Effector CD4-positive, alpha-beta T cell (primary cell): ENCODE data around the gene PITPNC1.
"Not testable (repeated sequence)": the region's sequence is repeated elsewhere in the genome, so short reads cannot be mapped to it uniquely, and the experiment has no call there.

Experiments used
- DNase-seq: peaks from one replicate; pipeline ENCODE4 v3.0.0-alpha.2; 2020

PITPNC1 gene

GRCh38 chr17:67491009-67491680 is 114.1 kb downstream of the PITPNC1 start:
- DNase-seq = no peak

- DNase-seq = no peak
Measured at GRCh38 chr17:67491681-67492024, 114.6 kb downstream of the PITPNC1 start.

- no peak for DNase-seq
Measured at GRCh38 chr17:67492251-67492740, 115.2 kb downstream of the PITPNC1 start.

GRCh38 chr17:67492824-67493517 is 115.9 kb downstream of the PITPNC1 start:
- DNase-seq = no peak

GRCh38 chr17:67493812-67494211 is 116.7 kb downstream of the PITPNC1 start:
- DNase-seq = no peak

- DNase-seq = not testable (repeated sequence)
Measured at GRCh38 chr17:67495534-67495933, 118.5 kb downstream of the PITPNC1 start.

- DNase-seq = no peak
Measured at GRCh38 chr17:67496286-67496685, 119.2 kb downstream of the PITPNC1 start.

- no peak for DNase-seq
Measured at GRCh38 chr17:67499685-67500084, 122.6 kb downstream of the PITPNC1 start.

- no peak for DNase-seq
Measured at GRCh38 chr17:67500261-67500660, 123.2 kb downstream of the PITPNC1 start.

- no peak for DNase-seq
Measured at GRCh38 chr17:67500677-67501300, 123.7 kb downstream of the PITPNC1 start.

- DNase-seq = no peak
Measured at GRCh38 chr17:67502151-67502550, 125.1 kb downstream of the PITPNC1 start.

GRCh38 chr17:67503184-67503583 is 126.1 kb downstream of the PITPNC1 start:
- DNase-seq = no peak

GRCh38 chr17:67503739-67504138 is 126.7 kb downstream of the PITPNC1 start:
- DNase-seq = no peak

- DNase-seq = no peak
Measured at GRCh38 chr17:67504182-67504581, 127.1 kb downstream of the PITPNC1 start.

GRCh38 chr17:67506966-67507365 is 129.9 kb downstream of the PITPNC1 start:
- no peak for DNase-seq

GRCh38 chr17:67509390-67510287 is 132.6 kb downstream of the PITPNC1 start:
- no peak for DNase-seq

GRCh38 chr17:67511012-67511411 is 133.9 kb downstream of the PITPNC1 start:
- DNase-seq = no peak

- DNase-seq = no peak
Measured at GRCh38 chr17:67511804-67512203, 134.7 kb downstream of the PITPNC1 start.

GRCh38 chr17:67514998-67515397 is 137.9 kb downstream of the PITPNC1 start:
- DNase-seq = no peak

GRCh38 chr17:67515490-67516083 is 138.5 kb downstream of the PITPNC1 start:
- DNase-seq = no peak

- DNase-seq = not testable (repeated sequence)
Measured at GRCh38 chr17:67516571-67516970, 139.5 kb downstream of the PITPNC1 start.

GRCh38 chr17:67517325-67517724 is 140.2 kb downstream of the PITPNC1 start:
- DNase-seq = no peak
